IPS DF 6.9 (cell line): ENCODE measurements around the gene EREG.

Experiments used
- DNase-seq: peaks from one replicate; pipeline ENCODE4 v3.0.0-alpha.2; 2013; ENCODE audit warnings: low read depth, low spot score
- H3K27ac ChIP-seq: one replicate; pipeline ENCODE4 v1.5.1; 2013; ENCODE audit warnings: low read length, control low read depth
- H3K27me3 ChIP-seq: 2 replicates; pipeline ENCODE4 v1.6.1; 2013; ENCODE audit warnings: mild to moderate bottlenecking, low read length; ENCODE audit not compliant: control insufficient read depth, insufficient read depth
- H3K36me3 ChIP-seq: 2 replicates; pipeline ENCODE4 v1.6.1; 2013; ENCODE audit warnings: low read length; ENCODE audit not compliant: control insufficient read depth, insufficient read depth
- H3K4me1 ChIP-seq: 2 replicates; pipeline ENCODE4 v1.6.1; 2013; ENCODE audit warnings: low read length; ENCODE audit not compliant: control insufficient read depth, insufficient read depth
- H3K4me3 ChIP-seq: 2 replicates; pipeline ENCODE4 v1.5.1; 2013; ENCODE audit warnings: mild to moderate bottlenecking, low read length
- H3K9me3 ChIP-seq: 2 replicates; pipeline ENCODE4 v1.6.1; 2013; ENCODE audit warnings: low read length, inconsistent platforms; ENCODE audit not compliant: control insufficient read depth, insufficient read depth
- WGBS: extraction: QIAGEN DNeasy Blood & Tissue Kit; methylation state at CpG from one replicate; pipeline ENCODE4 v1.1.7; 2013; ENCODE audit warnings: mixed read lengths, missing lambda C conversion rate; ENCODE audit not compliant: insufficient read length, insufficient coverage; 5-methylcytosine and 5-hydroxymethylcytosine counted together

EREG gene, protein sequence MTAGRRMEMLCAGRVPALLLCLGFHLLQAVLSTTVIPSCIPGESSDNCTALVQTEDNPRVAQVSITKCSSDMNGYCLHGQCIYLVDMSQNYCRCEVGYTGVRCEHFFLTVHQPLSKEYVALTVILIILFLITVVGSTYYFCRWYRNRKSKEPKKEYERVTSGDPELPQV

DNA sequence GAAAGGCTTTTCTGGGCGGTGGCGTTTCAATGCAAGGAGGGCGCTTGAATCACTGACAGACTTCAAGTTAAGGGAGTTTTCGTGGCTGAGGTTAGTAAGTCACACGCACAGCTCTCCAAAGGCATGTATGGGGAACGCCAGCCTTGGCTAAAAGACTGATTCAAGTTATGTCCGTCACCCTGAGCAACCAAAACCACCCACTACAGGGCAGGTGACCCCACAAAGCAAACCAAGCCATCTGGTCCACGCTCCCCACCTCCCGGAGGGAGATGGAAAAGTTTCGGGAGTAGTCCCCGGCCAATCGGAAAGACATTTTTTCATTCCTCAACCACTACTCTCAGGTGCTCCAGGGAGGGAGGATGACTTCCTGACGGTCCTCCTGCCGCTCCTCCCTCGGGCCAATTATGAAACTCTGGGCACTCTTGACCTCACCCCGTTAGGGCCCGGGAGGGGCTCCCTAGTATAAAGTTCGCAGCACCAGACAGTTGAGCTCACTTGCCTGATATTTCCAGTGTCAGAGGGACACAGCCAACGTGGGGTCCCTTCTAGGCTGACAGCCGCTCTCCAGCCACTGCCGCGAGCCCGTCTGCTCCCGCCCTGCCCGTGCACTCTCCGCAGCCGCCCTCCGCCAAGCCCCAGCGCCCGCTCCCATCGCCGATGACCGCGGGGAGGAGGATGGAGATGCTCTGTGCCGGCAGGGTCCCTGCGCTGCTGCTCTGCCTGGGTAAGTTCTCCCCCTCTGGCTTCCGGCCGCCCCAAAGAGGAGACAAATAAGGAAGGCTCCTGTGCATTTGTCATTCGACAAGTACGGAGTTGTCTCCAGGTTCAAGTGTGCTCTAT, at the start of gene EREG:
EREG (plus strand) TSS at position 494 of the 840 bp plus-strand sequence; CDS start at position 658, 164 bp downstream.
- no peak for DNase-seq

DNA sequence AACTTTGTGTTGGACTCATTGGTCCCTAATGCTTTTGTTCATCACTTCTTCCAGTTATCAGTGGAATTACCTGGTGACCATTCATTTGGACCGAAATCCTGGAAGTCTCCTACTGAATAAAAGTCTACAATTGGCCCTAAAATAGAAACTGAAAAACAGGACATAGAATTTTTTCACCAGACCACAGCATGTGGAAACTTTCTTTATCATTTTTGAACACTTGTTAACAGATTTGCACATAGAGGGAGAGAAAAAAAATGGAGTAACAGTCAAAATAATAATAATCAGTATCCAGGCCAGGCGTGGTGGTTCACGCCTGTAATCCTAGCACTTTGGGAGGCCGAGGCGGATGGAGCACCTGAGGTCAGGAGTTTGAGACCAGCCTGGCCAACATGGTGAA, 49.6 kb upstream of the EREG start:
- Histone ChIP-seq H3K27me3 (no peaks in the 10 kb centered on the region), H3K9me3 (no peaks in the 10 kb centered on the region), H3K4me3 (no peak overlapping the region), H3K36me3 (no peaks in the 10 kb centered on the region), H3K4me1 (no peaks in the 10 kb centered on the region), H3K27ac (no peak overlapping the region)
- no peak for DNase-seq
- WGBS, result no CpG with 5 or more reads among the region's 5 CpGs

More for the DNA sequence above, at the start of gene EREG:
- H3K4me1 ChIP-seq, result no peaks in the 10 kb centered on the region; the same call in 1 of the 2 replicates
- peak within 1 kb of the TSS; percentile 72; the same call in 1 of the 2 replicates for H3K4me3 ChIP-seq
- peaks cover 3% of the 10 kb centered on the region; the same call in 1 of the 2 replicates for H3K27me3 ChIP-seq
- no peak within 1 kb of the TSS for H3K27ac ChIP-seq
- H3K9me3 ChIP-seq, result no peaks in the 10 kb centered on the region
- WGBS, result no CpG with 5 or more reads among the region's 40 CpGs
- no peaks in the 10 kb centered on the region for H3K36me3 ChIP-seq

DNA sequence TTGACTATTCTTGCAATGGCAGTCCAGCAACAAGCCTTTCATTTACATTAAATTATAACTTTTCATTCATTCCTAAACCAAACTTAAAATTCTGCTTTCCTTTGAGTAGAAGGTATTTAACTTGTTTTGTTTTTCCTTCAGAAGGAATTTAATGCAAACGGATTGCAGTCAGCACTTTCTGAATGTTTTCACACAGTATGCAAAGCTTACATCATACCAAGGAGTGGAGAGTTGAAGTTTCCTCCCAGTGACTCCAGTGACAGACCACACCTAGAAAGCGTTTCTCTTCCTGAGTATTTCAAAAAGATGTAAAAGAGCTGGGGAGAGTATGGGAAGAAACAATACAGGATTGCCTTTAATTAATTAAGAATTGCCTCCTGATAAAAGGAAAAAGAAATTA, 48.5 kb upstream of the EREG start:
- Histone ChIP-seq H3K27me3 (no peaks in the 10 kb centered on the region), H3K36me3 (no peaks in the 10 kb centered on the region), H3K4me1 (peaks cover 3% of the 10 kb centered on the region; the same call in 1 of the 2 replicates), H3K27ac (no peak overlapping the region), H3K9me3 (no peaks in the 10 kb centered on the region), H3K4me3 (no peak overlapping the region)
- no peak for DNase-seq
- whole genome bisulfite sequencing, result no CpG with 5 or more reads among the region's 2 CpGs

DNA sequence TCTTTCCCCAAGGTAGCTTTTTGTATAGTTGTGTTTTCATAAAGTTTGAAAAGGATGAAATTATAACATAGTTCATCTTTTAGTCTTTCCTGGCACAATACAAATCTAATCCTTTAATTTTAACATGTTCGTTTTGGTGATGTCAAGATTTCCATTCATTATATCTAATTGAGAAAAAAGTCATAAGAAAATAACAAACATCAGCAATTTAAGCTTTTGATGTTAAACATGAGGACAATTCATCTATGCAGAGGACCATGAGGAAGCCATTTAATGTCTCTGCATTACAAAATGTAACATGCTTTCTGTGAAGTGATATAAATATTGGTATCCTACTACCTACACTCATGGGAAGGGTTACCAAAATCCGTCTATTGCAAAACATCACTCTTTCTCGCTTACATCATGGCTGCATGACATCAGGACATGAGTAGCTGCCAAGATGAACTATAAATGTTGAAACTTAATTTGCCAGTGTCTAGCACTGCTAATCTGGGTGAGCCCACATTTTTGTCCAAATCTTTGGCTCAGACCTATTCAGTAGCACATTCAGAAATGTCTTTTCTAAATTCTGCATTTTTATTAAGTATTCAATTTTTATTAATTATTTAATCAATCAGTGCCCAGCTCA, 47.2 kb upstream of the EREG start:
- H3K36me3 ChIP-seq, result no peaks in the 10 kb centered on the region
- H3K4me1 ChIP-seq, result peaks cover 3% of the 10 kb centered on the region; the same call in 1 of the 2 replicates
- H3K27me3 ChIP-seq, result no peaks in the 10 kb centered on the region
- no CpG with 5 or more reads among the region's 3 CpGs for WGBS
- no peaks in the 10 kb centered on the region for H3K9me3 ChIP-seq
- no peak overlapping the region for H3K27ac ChIP-seq
- DNase-seq, result no peak
- H3K4me3 ChIP-seq, result no peak overlapping the region

DNA sequence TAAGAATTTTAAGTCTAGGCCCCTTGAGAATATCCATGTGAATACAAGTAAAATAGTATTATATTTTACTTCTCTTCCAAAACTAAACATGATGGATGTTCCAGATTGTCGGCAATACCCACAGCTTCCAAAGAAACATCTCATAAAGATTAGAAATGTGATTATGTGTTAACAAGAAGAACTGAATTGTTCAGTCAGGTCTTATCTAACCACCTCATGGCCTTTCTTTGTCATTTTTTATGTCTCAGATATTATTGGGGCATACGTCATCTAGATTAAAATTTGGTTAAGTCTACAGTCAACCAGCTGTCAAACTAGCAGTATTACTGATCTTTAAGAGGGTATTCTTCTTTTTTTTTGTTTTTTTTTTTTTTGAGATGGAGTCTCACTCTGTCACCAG, 46.7 kb upstream of the EREG start:
- no CpG with 5 or more reads among the region's 2 CpGs for WGBS
- Histone ChIP-seq H3K9me3 (no peaks in the 10 kb centered on the region), H3K36me3 (no peaks in the 10 kb centered on the region), H3K27ac (no peak overlapping the region), H3K4me1 (peaks cover 3% of the 10 kb centered on the region; the same call in 1 of the 2 replicates), H3K4me3 (no peak overlapping the region), H3K27me3 (no peaks in the 10 kb centered on the region)
- DNase-seq, result no peak

DNA sequence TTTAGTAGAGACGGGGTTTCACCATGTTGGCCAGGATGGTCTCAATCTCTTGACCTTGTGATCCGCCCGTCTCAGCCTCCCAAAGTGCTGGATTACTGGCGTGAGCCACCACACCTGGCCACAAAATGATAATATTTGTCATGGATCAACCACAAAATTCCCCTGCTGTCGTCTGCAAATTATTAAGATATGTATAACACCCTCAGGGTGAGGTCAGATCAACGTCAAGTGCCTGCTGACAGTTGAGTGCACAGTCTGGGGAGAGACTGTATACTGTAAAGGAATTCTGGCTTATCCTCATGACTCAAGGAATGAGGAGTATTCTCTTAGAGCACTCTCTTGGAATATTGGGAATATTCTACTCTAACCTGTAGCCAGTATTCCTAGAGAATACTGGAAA, 45.5 kb upstream of the EREG start:
- Histone ChIP-seq H3K27me3 (no peaks in the 10 kb centered on the region), H3K36me3 (no peaks in the 10 kb centered on the region), H3K4me3 (no peak overlapping the region), H3K9me3 (no peaks in the 10 kb centered on the region), H3K4me1 (peaks cover 3% of the 10 kb centered on the region; the same call in 1 of the 2 replicates), H3K27ac (no peak overlapping the region)
- DNase-seq, result no peak
- WGBS, result no CpG with 5 or more reads among the region's 6 CpGs

DNA sequence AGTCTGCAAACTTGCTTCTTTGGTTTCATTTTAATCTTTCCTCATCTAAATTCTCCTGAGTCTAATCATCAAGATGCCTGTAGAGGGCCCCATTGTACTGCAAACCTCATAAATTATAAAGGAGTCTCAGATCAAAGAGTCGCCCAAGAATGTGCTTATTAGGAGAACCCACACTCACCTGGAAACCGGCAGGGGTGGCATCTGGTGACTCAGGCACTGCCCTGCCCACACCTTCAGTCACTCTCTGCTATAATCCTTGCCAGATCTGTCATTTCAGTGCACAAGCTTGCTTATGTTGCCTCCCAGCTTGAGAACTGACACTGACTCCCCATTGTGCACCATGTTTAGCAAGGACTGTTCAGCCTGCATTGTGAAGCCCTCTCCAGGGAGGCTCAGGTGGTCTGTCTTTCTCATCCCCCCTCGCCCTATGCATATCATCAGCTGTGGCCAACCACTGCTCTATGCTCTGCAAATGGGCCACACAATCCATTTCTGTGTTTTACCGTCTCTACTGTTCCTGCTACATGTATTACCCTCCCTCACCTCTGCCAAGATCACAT, 44.3 kb upstream of the EREG start:
- Histone ChIP-seq H3K4me1 (peaks cover 3% of the 10 kb centered on the region; the same call in 1 of the 2 replicates), H3K4me3 (no peak overlapping the region), H3K27ac (no peak overlapping the region), H3K9me3 (no peaks in the 10 kb centered on the region), H3K36me3 (no peaks in the 10 kb centered on the region), H3K27me3 (no peaks in the 10 kb centered on the region)
- no CpG with 5 or more reads among the region's 4 CpGs for WGBS
- peak; percentile 45 for DNase-seq

DNA sequence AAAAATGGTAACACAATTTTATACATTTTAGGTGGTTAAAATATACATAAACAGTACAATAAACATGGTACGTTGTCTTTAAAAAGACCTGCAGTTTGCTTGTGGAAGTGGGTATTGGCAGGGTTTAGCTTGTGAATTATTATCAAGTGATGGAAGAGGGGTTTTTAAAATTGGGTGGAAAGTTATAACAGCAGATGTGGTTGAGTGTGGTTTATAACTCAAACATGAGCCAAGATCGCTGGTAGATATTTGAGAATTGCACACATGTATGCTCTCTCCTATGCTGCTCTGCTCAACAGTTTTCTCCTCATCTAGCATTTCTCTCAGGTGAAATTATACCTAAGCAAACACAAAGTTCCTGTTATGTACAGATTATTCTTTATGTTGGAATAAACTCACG, 42.6 kb upstream of the EREG start:
- H3K27ac ChIP-seq, result no peak overlapping the region
- H3K9me3 ChIP-seq, result no peaks in the 10 kb centered on the region
- no peak overlapping the region for H3K4me3 ChIP-seq
- H3K36me3 ChIP-seq, result no peaks in the 10 kb centered on the region
- WGBS, result 100% methylated on average over 1 of the region's 3 CpGs
- H3K27me3 ChIP-seq, result no peaks in the 10 kb centered on the region
- H3K4me1 ChIP-seq, result peaks cover 3% of the 10 kb centered on the region; the same call in 1 of the 2 replicates
- no peak for DNase-seq

DNA sequence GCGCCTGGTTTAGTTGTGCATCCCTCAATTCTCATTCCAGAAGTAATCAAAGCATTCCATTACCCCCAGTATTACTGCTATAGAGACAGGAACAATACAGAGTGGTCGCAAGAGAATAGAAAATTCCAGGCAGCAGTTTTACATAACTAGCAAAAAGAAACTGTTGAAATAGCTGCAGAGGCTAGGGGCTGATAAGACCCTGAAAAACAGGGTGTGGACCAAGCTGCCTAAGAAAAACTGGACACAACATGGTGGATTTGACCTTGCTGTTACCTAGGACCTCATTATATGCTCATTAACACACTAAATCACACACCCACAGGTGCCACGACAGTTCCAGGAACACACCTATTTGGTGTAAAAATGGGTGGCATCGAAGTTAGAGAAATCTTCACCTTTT, 41.3 kb upstream of the EREG start:
- Histone ChIP-seq H3K4me1 (peaks cover 3% of the 10 kb centered on the region; the same call in 1 of the 2 replicates), H3K27me3 (no peaks in the 10 kb centered on the region), H3K9me3 (no peaks in the 10 kb centered on the region), H3K4me3 (no peak overlapping the region), H3K27ac (no peak overlapping the region), H3K36me3 (no peaks in the 10 kb centered on the region)
- DNase-seq, result no peak
- WGBS, result no CpG with 5 or more reads among the region's 4 CpGs

DNA sequence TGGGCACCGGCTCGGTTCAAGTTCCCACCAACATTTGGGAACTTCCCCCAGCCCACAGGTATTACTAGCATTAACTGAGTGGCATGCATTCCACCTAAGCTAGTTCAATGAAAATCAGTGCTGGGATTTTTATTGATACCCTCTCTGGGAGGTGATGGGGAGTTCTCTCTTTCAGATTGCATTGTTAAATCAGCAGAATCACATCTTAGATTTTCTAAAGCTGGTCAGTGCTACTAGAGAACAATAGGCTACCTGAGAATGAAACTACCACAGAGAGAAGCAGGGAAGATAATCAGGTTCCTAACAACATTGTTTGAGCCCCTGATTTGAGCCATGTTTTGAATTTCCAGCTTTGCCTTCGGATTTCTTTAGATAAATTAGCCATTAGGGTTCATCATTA, 40.7 kb upstream of the EREG start:
- Histone ChIP-seq H3K4me1 (peaks cover 3% of the 10 kb centered on the region; the same call in 1 of the 2 replicates), H3K36me3 (no peaks in the 10 kb centered on the region), H3K4me3 (no peak overlapping the region), H3K27me3 (no peaks in the 10 kb centered on the region), H3K27ac (no peak overlapping the region), H3K9me3 (no peaks in the 10 kb centered on the region)
- WGBS, result no CpG with 5 or more reads among the region's 3 CpGs
- no peak for DNase-seq
